Ecto neural progenitor cell (in vitro differentiated cells): ENCODE measurements around the gene PLEKHG4B.
A peak's percentile ranks its signal among the peaks of the same experiment; 100 is the strongest.

Experiments used
- DNase-seq: peaks from one replicate; pipeline ENCODE4 v3.0.0-alpha.2; 2018; ENCODE audit warnings: low spot score

Gene PLEKHG4B

GRCh38 chr5:74503-75109 is 17.4 kb upstream of the PLEKHG4B start:
- no peak for DNase-seq

DNA sequence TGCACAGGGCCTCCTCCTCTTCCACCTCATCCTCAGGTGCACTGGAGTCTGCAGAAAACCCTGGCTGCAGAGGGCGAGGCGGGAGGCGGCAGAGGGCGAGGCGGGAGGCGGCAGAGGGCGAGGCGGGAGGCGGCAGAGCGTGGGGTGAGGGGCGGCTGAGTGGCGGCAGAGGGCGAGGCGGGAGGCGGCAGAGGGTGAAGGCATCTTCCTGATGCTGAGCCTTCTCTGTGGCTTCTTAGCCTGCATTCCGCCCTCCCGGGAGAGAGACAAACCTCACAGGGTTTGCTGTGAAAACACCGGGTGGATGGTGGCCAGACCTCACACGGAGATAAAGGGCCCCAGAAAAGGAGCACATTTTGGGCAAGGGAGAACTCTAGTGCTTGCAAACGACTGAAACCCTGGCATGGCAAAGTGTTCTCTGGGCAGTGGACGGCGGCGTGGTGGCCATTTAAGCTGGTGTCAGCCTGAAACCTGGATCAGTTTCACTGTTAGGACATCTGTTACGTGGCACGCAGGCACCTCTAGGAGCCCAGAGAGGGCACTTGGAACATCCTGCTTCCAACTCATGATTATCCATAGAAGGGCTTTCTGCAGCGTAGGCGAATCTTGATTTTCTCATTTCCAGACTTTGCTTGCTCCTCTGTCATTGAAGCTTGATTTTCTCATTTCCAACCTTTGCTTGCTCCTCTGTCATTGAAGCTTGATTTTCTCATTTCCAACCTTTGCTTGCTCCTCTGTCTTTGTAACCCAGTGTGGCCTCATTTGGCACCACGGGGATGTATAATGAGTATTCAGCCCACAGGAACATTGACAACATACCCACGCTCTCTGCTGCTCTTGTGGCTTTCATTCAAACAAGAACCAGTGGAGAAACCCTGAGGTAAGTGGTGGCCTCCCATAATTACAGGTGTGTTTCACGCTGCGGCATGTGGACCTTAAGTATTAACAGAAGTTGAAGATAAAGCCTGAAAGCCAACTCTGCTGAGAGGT is 16.3 kb upstream of the PLEKHG4B start:
- DNase-seq = no peak

GRCh38 chr5:76358-77169 is 15.4 kb upstream of the PLEKHG4B start:
- no peak for DNase-seq

- no peak for DNase-seq
Observed at GRCh38 chr5:77170-77501, 14.8 kb upstream of the PLEKHG4B start.

- no peak for DNase-seq
Observed at GRCh38 chr5:77546-77945, 14.4 kb upstream of the PLEKHG4B start.

- DNase-seq = peak; percentile 57
Observed at GRCh38 chr5:77957-78804, 13.8 kb upstream of the PLEKHG4B start.

GRCh38 chr5:78805-79149 is 13.2 kb upstream of the PLEKHG4B start:
- DNase-seq = no peak

- DNase-seq = no peak
Observed at GRCh38 chr5:79263-79662, 12.7 kb upstream of the PLEKHG4B start.

- DNase-seq = no peak
Observed at GRCh38 chr5:79821-80220, 12.1 kb upstream of the PLEKHG4B start.

- DNase-seq = peak; percentile 57
Observed at GRCh38 chr5:81391-82021, 10.5 kb upstream of the PLEKHG4B start.

DNA sequence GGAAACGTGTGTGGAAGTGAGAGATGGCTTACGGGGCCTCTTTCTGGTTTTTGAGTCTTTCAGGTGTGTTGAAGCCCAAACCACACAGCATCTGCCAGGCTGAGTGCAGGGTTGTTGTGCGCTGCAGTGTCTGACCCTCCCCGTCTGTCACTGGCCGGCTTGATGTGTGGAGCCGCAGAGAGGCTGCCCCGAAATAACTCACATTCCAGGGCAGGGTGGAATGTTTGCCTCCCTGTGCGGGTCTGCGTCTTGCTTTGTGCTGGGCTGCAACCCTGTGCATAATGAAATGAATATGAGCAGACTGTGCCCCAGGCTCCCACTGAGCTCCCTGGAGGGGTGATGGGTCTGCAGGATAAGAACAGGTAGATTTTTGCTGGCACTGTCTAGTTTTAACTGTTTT is 9.9 kb upstream of the PLEKHG4B start:
- DNase-seq = peak; percentile 82

- no peak for DNase-seq
Observed at GRCh38 chr5:82570-82969, 9.4 kb upstream of the PLEKHG4B start.

- DNase-seq = no peak
Observed at GRCh38 chr5:83029-83428, 8.9 kb upstream of the PLEKHG4B start.

GRCh38 chr5:85334-85995 is 6.5 kb upstream of the PLEKHG4B start:
- DNase-seq = no peak

DNA sequence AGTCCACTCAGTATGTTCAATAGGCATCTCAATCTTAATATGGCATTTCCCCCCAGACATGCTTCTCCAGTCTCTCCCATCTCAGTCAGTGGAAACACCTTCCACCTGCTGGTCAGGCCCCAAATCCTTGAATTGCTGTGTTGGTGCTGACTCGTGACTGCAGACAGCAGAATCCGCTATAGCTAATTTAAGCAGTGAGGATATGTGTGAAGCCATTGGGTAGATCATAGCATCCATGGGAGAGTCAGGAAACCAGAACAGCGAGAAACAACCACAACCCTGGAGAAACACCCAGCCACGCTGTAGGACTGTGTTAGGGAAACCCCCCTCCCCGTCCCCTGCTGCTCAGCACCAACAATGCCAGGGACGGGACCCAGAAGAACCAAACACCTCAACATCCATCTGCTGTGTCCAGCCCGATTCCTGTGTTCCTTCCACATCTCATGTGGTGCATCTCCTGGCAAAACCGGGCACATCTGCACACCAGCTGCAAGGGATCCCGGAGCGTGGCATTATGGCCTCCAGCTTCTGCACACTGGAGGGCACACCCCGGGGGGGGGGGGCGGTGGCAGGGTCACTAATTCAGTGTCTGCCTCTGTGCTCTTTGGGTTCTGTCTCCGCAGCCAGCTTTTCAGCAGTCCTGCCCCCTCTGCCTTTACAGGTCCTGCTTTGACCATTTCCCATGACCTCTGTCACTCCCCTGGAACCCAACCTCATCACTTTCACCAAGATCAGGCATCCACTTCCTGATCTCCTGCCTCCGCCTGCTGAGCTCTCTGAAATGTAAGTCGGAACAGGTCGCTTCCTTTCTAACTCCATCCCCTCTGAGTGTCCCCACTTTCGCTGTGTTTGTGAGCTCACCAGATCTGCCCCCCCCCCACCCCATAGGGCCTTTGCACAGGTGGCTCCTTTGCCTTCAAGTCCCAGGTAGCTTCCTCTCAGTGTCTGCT is 2.4 kb upstream of the PLEKHG4B start:
- DNase-seq = no peak

DNA sequence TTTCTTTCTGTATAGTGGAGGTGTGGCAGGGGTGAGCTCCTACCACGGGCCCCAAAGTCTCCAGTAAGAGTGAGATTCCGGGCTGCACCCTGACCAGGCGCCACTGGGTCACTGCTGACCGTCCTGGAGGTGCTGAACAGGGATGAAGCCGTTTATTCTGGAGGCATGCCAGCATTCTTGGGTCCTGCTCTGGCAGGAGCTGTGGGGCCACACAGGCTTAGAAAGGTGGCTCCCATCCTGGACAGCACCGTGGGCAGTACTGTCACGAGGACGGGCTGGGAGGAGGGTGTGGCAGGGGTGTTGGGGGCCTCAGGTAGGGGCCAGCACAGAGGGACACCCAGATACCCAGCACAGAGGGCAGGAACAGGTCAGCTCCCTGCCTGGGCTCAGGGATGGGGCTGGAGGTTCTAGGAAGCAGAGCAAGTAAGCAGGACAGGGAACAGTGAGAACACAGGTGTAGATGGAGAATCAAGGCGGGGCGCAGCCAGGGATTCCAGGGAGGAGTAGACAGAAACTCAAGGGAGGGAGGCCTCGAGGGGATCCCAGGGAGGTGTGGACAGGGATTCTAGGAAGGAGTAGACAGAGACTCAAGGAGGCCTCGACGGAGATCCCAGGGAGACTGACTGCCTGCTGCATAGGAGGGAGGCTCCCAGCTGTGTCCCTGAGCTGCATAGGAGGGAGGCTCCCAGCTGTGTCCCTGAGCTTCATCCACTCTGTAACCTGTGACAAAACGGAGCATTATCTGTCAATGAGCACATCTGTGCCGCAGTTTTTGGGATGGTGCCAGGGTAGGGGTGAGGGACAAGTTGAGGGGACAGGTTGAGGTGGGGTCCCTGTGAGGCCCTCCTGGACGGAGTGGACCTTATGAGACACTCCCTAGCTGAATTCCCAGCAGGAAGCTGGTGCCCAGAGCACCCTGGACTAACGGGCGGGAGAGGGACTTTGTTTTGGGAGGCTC is 1.1 kb upstream of the PLEKHG4B start:
- no peak for DNase-seq

DNA sequence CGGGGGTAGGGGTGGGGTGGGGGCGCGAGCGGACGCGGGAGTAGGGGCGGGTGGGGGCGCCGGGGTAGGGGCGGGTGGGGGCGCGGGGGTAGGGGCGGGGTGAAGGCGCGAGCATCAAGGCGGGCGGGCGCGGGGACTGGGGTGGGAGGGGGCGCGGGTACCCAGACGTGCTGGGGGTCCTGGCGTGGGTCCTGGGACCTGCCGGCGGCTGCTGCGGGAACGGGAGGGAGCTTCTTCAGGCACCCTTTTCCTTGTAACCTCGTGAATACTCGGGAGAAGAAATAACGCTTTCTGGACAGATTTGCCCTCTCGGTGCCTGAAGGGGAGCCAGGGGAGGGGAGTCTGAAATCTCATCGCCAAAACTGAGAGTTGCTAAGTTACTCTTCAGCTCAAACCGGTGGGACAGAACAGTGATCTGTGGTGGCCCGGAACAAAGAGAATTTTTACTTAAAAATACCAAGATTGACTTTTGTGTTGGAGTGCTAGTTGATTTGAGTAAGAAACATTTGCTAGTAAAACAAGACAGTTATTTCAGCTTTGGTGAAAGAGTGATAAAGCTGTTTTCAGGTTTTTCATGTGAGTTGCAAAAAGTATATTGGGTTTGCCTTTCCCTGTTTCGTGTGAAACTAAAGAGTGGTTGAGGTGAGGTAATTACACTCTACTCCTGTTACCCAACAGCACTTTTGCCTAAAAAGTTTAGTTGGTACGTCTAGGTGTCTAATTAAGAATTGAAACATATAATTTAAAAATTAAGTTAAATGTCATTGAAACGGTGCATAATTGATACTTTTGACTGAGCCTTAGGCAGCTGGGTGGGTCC is 643 bp downstream of the PLEKHG4B start:
- DNase-seq = peak; percentile 30
